Measurements from ENCODE around the gene ISY1.
A peak's percentile ranks its signal among the peaks of the same experiment; 100 is the strongest.
"Not testable (repeated sequence)": the region's sequence is repeated elsewhere in the genome, so short reads cannot be mapped to it uniquely, and the experiment has no call there.

ISY1 gene

GRCh38 chr3:129120254-129121004 lies 40.4 kb downstream of the ISY1 start:
- Histone ChIP-seq H3K36me3 (replicated peaks) (no peaks in the 10 kb centered on the region), H3K4me1 (peaks cover 2% of the 10 kb centered on the region; the same call in 1 of the 2 replicates)
- in situ Hi-C loops (cut with MboI; ENCODE audit: low sequenced_read_pairs) = no loop called here

GRCh38 chr3:129119365-129120100 lies 41.3 kb downstream of the ISY1 start:
- H3K4me3 ChIP-seq = peak overlapping the region; percentile 65
- peaks cover 2% of the 10 kb centered on the region; the same call in 1 of the 2 replicates for H3K4me1 ChIP-seq
- H3K36me3 ChIP-seq (replicated peaks) = no peaks in the 10 kb centered on the region
- H3K27me3 ChIP-seq (ENCODE audit: low read depth) = no peaks in the 10 kb centered on the region
- in situ Hi-C loops (cut with MboI; ENCODE audit: low sequenced_read_pairs) = no loop called here
- no peaks in the 10 kb centered on the region for H3K9me3 ChIP-seq
- no peak for DNase-seq (ENCODE audit: low spot score in 2 of 2)

More at GRCh38 chr3:129120254-129121004, 40.4 kb downstream of the ISY1 start:
- peak overlapping the region; percentile 65 for H3K4me3 ChIP-seq
- peak; percentile 84 to 89 for DNase-seq (ENCODE audit: low spot score in 2 of 2)
- no peaks in the 10 kb centered on the region for H3K9me3 ChIP-seq
- H3K27me3 ChIP-seq (ENCODE audit: low read depth) = no peaks in the 10 kb centered on the region

GRCh38 chr3:129118745-129119144 lies 42.1 kb downstream of the ISY1 start:
- peaks cover 2% of the 10 kb centered on the region; the same call in 1 of the 2 replicates for H3K4me1 ChIP-seq
- no peaks in the 10 kb centered on the region for H3K36me3 ChIP-seq (replicated peaks)
- H3K4me3 ChIP-seq = no peak overlapping the region
- in situ Hi-C loops (cut with MboI; ENCODE audit: low sequenced_read_pairs) = no loop called here
- no peak for DNase-seq (ENCODE audit: low spot score in 2 of 2)
- no peaks in the 10 kb centered on the region for H3K9me3 ChIP-seq
- no peaks in the 10 kb centered on the region for H3K27me3 ChIP-seq (ENCODE audit: low read depth)

GRCh38 chr3:129117134-129117533 lies 43.7 kb downstream of the ISY1 start:
- H3K9me3 ChIP-seq = no peaks in the 10 kb centered on the region
- peaks cover 2% of the 10 kb centered on the region; the same call in 1 of the 2 replicates for H3K4me1 ChIP-seq
- no peak overlapping the region for H3K4me3 ChIP-seq
- DNase-seq (ENCODE audit: low spot score in 2 of 2) = no peak
- H3K36me3 ChIP-seq (replicated peaks) = no peaks in the 10 kb centered on the region
- no peaks in the 10 kb centered on the region for H3K27me3 ChIP-seq (ENCODE audit: low read depth)
- in situ Hi-C loops (cut with MboI; ENCODE audit: low sequenced_read_pairs) = no loop called here

- DNase-seq (ENCODE audit: low spot score in 2 of 2) = no peak
- no peak overlapping the region for H3K4me3 ChIP-seq
- H3K4me1 ChIP-seq = peaks cover 2% of the 10 kb centered on the region; the same call in 1 of the 2 replicates
- H3K27me3 ChIP-seq (ENCODE audit: low read depth) = no peaks in the 10 kb centered on the region
- no peaks in the 10 kb centered on the region for H3K36me3 ChIP-seq (replicated peaks)
- H3K9me3 ChIP-seq = no peaks in the 10 kb centered on the region
- in situ Hi-C loops (cut with MboI; ENCODE audit: low sequenced_read_pairs) = no loop called here
Measured at GRCh38 chr3:129116482-129116946, 44.3 kb downstream of the ISY1 start.

GRCh38 chr3:129114455-129114854 lies 46.4 kb downstream of the ISY1 start:
- Histone ChIP-seq H3K9me3 (no peaks in the 10 kb centered on the region), H3K4me1 (no peaks in the 10 kb centered on the region), H3K36me3 (replicated peaks) (no peaks in the 10 kb centered on the region), H3K27me3 (ENCODE audit: low read depth) (no peaks in the 10 kb centered on the region), H3K4me3 (no peak overlapping the region)
- in situ Hi-C loops (cut with MboI; ENCODE audit: low sequenced_read_pairs) = no loop called here
- DNase-seq (ENCODE audit: low spot score in 2 of 2) = no peak

GRCh38 chr3:129112308-129113052 lies 48.4 kb downstream of the ISY1 start:
- Histone ChIP-seq H3K36me3 (replicated peaks) (no peaks in the 10 kb centered on the region), H3K9me3 (no peaks in the 10 kb centered on the region), H3K27me3 (ENCODE audit: low read depth) (no peaks in the 10 kb centered on the region), H3K4me3 (no peak overlapping the region), H3K4me1 (no peaks in the 10 kb centered on the region)
- DNase-seq (ENCODE audit: low spot score in 2 of 2) = no peak
- in situ Hi-C loops (cut with MboI; ENCODE audit: low sequenced_read_pairs) = no loop called here

GRCh38 chr3:129111076-129111780 lies 49.6 kb downstream of the ISY1 start:
- H3K9me3 ChIP-seq; H3K36me3 ChIP-seq (replicated peaks); DNase-seq (ENCODE audit: low spot score in 2 of 2); in situ Hi-C loops (cut with MboI; ENCODE audit: low sequenced_read_pairs); H3K4me1 ChIP-seq; H3K27me3 ChIP-seq (ENCODE audit: low read depth); H3K4me3 ChIP-seq: not testable (repeated sequence)

GRCh38 chr3:129107793-129108192 lies 53.1 kb downstream of the ISY1 start:
- no peaks in the 10 kb centered on the region for H3K27me3 ChIP-seq (ENCODE audit: low read depth)
- in situ Hi-C loops (cut with MboI; ENCODE audit: low sequenced_read_pairs) = no loop called here
- H3K36me3 ChIP-seq (replicated peaks) = no peaks in the 10 kb centered on the region
- H3K9me3 ChIP-seq = no peaks in the 10 kb centered on the region
- no peaks in the 10 kb centered on the region for H3K4me1 ChIP-seq
- H3K4me3 ChIP-seq = no peak overlapping the region
- no peak for DNase-seq (ENCODE audit: low spot score in 2 of 2)

- Histone ChIP-seq H3K27me3 (ENCODE audit: low read depth) (no peaks in the 10 kb centered on the region), H3K36me3 (replicated peaks) (no peaks in the 10 kb centered on the region), H3K4me1 (no peaks in the 10 kb centered on the region), H3K9me3 (no peaks in the 10 kb centered on the region), H3K4me3 (no peak overlapping the region)
- DNase-seq (ENCODE audit: low spot score in 2 of 2) = no peak
- in situ Hi-C loops (cut with MboI; ENCODE audit: low sequenced_read_pairs) = no loop called here
Measured at GRCh38 chr3:129106866-129107565, 53.8 kb downstream of the ISY1 start.

- Histone ChIP-seq H3K27me3 (ENCODE audit: low read depth) (no peaks in the 10 kb centered on the region), H3K4me1 (no peaks in the 10 kb centered on the region), H3K9me3 (no peaks in the 10 kb centered on the region), H3K4me3 (no peak overlapping the region), H3K36me3 (replicated peaks) (no peaks in the 10 kb centered on the region)
- DNase-seq (ENCODE audit: low spot score in 2 of 2) = no peak
- in situ Hi-C loops (cut with MboI; ENCODE audit: low sequenced_read_pairs) = no loop called here
Measured at GRCh38 chr3:129106320-129106719, 54.5 kb downstream of the ISY1 start.

GRCh38 chr3:129105862-129106261 lies 55.0 kb downstream of the ISY1 start:
- Histone ChIP-seq H3K9me3 (no peaks in the 10 kb centered on the region), H3K4me3 (no peak overlapping the region), H3K4me1 (no peaks in the 10 kb centered on the region), H3K36me3 (replicated peaks) (no peaks in the 10 kb centered on the region), H3K27me3 (ENCODE audit: low read depth) (no peaks in the 10 kb centered on the region)
- DNase-seq (ENCODE audit: low spot score in 2 of 2) = no peak
- in situ Hi-C loops (cut with MboI; ENCODE audit: low sequenced_read_pairs) = no loop called here

Measured in HAP-1 (cell line).